ENCODE measurements around the gene SH2D2A.

Gene SH2D2A

GRCh38 chr1:156822680-156823079, 6.0 kb upstream of the SH2D2A start:
- DNase-seq, result no peak

DNA sequence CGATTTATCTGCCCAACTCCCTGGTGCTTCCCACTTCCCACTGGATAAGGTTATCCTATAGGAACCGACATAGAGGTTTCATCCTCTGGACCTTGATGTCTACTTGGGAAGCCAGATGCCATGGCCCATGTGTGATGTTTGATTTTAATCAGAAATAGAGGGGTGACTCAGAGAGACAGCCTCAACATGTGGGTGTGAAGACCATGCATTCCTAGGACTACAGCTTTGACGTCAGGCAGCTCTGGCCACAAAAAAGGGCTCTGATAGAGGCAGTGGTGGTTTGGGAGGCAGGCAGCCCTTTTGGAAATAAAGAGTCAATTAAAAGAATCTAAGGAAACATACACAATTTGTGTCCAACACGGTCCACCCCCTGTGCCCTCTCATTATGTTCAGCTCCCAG, 5.2 kb upstream of the SH2D2A start:
- no peak for DNase-seq

- no peak for DNase-seq
Observed at GRCh38 chr1:156815961-156816422, 656 bp downstream of the SH2D2A start.

DNA sequence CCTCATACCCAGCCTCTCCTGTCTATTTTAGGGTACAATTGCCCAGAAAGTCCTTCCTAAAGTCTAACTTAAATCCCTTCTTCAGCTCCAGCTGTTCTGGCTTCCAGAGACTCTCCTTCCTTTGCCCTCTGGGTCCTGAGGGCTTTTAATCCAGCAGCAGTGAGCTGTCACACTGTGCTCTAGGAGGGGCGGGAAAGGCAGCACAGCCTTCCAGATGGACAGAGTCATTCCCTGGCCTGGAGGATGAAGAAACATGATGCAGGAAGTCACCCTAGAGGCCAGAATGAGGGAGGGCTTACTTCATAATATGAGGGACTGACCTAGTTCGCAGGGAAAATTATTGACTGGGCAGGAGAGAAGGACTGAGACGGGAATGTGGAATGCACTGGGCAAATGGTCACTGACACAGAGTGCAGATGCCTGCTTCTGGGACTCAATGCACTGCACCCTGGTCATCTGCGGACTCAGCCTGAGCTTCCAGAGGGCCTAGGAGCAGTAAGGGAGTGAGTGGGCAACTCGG, 1.3 kb downstream of the SH2D2A start:
- no peak for DNase-seq

DNA sequence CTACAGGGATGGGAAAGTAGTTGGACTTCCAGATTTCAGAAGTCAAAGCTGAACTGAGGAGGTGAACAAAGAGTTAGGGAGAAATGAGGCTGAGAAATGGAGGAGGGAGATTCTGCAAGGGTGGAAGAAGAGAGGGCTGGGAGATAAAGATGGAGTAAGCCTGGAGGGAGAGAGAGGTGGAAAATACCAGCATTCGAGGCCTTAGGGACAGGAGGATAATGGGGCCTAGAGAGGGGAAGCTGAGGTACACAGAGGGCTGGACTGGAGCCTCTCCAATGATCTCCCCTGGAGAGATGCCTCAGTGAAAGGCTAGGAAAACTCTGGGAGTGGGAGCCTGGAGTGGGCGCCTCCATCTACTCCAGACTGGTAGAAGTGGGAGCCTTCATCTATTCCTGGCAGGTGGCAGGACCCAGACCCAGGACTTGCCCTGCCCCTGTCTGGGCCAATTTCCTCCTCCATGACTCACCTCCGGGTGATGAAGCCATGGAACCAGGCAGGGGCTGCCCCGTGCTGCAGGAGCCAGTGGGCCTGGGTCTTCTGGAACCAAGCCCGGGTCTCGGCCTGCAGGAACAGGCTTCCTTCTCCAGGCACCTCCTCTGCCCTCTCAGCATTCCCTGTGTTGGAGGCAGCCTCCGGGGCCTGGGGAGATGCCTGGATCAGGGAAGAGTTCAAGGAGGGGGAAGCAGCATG, 1.9 kb downstream of the SH2D2A start:
- DNase-seq, result no peak

- no peak for DNase-seq
Observed at GRCh38 chr1:156813750-156814570, 2.7 kb downstream of the SH2D2A start.

DNA sequence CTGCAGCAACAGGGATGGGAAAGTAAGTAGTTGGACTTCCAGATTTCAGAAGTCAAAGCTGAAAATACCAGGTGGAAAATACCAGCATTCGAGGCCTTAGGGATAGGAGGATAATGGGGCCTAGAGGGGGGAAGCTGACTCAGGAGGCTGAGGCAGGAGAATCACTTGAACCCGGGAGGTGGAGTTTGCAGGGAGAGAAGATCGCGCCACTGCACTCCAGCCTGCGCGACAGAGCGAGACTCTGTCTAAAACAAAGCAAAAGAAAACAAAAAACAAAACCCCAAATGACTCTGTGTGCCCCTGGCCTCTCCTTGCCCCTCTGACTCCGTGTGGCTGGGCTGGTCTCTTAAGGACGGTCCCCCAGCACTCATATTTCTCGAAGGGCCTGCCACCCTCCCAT, 3.4 kb downstream of the SH2D2A start:
- DNase-seq, result no peak

GRCh38 chr1:156812293-156812990, 4.2 kb downstream of the SH2D2A start:
- DNase-seq, result no peak

GRCh38 chr1:156811168-156811567, 5.5 kb downstream of the SH2D2A start:
- DNase-seq, result no peak

- DNase-seq, result no peak
Observed at GRCh38 chr1:156809711-156810366, 6.8 kb downstream of the SH2D2A start.

DNA sequence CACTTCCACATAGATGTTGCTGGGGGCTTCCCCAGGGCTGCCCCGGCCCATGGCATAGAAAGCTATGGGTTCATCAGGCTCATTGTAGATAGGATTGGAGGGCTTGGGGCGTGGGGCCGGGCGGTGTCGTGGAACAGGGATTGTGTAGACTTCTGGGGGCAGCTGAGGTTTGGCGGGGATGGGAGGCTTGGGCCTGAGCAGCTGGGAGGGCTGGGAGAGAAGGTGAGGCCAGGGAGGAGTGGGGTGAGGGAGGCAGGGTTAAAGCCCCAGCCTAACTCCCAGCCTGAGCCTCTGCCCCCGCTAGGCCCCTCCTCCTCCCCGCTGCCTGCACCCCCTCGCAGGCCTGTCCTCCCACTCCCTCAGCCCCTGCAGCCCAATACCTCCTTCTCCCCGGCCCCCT, 7.4 kb downstream of the SH2D2A start:
- no peak for DNase-seq

DNA sequence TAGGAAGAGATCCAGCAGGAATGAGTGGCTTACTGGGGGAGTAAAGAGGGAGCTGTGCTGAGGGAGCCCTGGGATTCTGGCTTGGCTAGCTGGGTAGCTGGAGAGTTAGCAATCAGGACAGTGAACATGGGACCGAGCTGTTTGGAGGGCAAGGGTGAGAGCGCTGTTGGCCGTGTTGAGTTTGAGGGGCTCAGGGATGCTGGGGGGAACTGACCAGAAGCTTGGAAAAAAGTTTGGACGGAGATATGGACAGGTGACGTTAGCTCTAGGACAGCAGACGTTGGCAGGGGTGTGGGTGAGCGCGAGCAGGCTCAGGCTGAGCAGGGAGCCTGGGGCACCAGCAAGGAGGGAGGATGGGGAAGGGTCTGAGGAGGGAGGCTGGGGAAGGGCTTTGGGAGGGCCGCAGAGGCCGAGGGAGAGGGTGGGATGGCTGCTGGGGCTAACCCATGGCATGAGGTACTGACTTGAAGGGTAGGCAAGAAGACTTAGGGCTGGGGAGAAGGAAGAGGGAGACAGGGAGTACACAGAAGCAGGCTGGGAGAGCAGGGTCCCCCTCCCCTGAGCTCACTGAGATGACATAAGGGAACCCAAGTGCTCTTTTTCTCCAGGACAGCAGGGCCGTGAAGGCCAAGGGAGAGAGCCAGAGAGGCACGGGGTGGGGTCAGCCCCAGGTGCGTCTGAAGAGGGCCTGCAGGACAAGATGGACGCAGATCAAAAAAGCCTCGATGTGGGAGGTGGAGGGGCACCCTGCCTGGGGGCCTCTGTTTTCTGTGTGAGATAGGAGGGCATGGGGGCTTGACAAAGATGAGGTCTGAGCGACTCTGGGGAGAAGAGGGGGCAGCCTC, 8.2 kb downstream of the SH2D2A start:
- DNase-seq, result no peak

DNA sequence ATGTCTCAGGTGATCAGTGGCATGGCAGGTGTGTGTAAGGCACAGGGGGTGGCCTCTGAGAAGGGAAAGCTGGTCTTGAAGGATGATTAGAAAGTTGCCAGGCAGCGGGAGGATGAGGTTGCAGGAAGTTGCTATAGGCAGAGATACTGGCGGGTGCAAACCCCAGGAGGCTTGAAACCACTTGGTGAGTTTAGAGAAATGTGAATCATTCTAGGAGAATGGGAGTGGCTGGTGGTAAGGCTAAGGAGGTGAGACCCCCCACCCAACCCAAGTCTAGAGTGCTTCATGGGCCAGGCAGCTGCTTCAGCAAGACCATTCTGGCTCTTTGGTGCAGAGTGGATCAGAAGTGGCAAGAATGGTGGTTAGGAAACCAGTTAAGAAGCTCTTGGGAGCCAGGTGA, 9.0 kb downstream of the SH2D2A start:
- DNase-seq, result no peak

DNA sequence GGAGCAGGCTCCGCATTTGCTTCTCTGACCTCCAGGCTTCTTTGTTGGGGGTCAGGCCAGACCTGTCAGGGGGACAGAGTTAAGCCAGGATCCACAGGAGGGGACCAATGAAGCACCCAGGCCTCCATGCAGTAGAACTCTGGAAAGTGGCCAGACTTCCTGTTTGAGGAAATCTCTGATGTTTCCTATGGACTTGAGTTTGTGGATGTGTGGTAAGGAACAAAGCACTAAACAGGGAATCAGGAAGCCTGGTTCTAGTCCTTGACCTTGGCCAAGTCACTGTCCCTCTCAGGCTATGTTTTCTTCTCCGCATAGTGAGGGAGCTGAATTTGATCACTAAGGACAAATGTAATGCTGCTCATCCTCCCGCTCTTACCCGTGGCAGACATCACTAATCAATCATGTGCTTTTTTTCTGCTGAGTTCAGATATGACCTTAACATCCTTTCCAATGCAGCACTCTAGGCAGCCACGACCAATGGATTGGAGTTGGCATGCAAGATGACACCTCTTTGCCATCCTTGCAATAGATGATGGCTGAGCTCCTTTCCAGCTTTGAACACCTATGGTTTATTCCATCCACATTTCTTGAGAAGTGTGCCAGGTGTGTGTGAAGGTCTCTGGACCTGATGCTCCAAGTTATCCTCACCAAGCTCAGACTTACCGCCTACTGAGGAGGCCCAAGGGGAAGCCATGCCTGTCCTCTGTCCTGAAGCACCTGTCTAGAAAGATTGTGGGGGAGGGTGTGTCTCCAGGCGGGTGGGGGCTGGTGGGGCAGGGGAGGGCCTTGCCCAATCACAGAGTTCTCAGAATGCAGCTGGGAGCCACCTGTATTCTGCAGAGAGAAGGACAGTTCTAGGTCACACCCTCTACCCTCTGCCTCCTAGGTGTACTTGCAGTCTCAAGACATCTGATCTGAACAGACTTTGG, 9.9 kb downstream of the SH2D2A start:
- DNase-seq, result no peak

- no peak for DNase-seq
Observed at GRCh38 chr1:156805766-156806511, 10.7 kb downstream of the SH2D2A start.

GRCh38 chr1:156804572-156805243, 11.9 kb downstream of the SH2D2A start:
- DNase-seq, result no peak

GRCh38 chr1:156804026-156804425, 12.6 kb downstream of the SH2D2A start:
- DNase-seq, result no peak

- DNase-seq, result no peak
Observed at GRCh38 chr1:156803086-156803851, 13.4 kb downstream of the SH2D2A start.
